Islet of Langerhans (tissue), 1 donor: ENCODE data around the gene RBM28.

Source experiments
- FAIRE-seq: peaks from one replicate; lab custom pipeline; 2011; peaks lifted over from hg19 to GRCh38; lab: Jason Lieb, UNC

Gene RBM28

DNA sequence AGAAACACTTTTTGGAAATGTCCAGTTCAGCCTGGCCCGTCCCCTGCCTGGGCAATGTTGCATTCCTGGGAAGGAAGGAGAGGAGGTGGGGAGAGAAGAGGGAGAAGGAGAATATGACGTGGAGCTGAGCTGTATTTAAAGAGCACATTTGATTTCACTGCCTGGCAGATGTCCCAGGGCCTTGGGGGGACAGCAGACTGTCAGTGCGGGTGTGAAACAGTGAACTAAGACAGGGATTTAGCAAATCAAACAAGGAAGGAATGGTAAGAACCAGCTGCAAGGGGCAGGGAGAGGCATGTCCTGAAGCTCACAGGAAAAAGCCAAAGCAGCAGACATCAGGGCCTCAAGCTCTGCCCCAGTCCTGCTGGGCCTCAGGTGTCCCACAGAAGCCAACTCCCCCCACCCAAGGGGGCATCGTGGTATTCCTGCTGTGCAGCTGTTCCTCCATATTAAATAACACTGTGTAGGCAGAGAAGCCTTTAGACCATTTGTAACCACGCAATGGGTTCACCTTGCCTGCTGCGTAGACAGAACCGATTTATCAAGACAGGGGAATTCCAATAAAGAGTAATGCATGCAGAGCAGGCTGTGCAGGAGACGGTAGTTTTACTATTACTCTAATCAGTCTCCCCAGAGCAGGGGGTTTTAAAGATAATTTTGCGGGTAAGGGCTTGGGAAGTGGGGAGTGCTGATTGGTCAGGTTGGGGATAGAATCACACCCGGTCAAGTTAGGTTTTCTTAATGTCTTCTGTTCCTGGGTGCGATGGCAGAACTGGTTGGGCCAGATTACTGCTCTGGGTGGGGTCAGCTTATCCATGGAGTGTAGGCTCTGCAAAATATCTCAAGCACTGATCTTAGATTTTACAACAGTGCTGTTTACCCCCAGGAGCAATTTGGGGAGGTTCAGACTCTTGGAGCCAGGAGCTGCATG is 84.3 kb downstream of the RBM28 start:
- no peak for FAIRE-seq

DNA sequence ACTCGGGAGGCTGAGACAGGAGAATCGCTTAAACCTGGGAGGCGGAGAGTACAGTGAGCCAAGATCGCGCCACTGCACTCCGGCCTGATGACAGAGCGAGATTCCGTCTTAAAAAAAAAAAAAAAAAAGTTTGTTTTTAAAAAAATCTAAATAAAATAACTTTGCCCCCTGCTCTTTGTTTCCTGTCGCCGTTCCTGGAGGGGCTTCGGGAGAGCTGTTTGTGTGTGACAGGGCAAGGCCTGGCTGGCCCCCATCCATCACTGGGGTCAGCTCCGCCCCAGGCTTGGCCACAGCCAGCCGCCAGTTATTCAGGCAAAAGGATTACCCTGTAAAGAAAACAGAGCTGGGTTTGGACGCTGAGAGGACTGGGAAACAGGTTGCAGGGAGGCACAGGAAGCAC is 86.2 kb downstream of the RBM28 start:
- FAIRE-seq = no peak

DNA sequence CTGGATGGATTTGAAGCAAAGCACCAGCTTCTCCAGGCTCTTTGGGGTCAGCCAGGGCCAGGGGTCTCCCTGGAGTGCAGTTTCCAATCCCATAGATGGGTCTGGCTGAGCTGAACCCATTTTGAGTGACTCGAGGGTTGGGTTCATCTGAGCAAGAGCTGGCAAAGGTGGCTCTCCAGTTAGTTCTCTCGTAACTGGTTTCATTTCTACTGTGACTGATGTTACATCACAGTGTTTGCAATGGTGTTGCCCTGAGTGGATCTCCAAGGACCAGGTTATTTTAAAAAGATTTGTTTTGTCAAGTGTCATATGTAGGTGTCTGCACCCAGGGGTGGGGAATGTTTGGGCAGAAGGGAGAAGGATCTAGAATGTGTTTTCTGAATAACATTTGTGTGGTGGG is 88.4 kb downstream of the RBM28 start:
- FAIRE-seq = no peak

GRCh38 chr7:128254470-128254869 is 89.2 kb downstream of the RBM28 start:
- FAIRE-seq = no peak

- FAIRE-seq = no peak
Measured at GRCh38 chr7:128253701-128254100, 90.0 kb downstream of the RBM28 start.

DNA sequence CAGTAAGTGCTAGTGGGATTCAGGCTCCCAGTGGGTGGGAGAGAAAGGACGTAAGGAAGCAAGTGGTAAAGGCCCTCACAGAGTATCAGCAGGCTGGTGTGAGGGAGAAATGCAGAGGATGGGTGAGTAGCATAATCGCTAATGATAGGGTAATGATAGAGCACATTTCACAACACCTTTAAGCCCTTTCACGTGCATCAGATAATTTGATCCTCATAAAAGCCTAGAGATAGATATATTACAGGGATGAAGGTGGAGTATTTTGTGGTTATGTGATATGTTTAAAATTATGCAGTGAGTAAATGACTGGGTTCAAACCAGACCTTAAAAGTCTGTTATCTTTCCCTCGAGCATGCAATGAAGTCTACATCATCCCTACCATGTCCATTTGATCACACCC is 92.4 kb downstream of the RBM28 start:
- FAIRE-seq = no peak
